IMR-90 (cell line): ENCODE measurements around the gene FOXN4. TPM values are rescaled to one million over a fixed set of nuclear protein-coding genes. Genes with fewer than 3 reads are reported as not detected.

Source experiments
- ATAC-seq: fragments of 200-7000 bp; cut with Tn5 transposase; 2 replicates; pipeline ENCODE4 v1.9.1; 2020; ENCODE audit warnings: low read depth, mild to moderate bottlenecking, moderate library complexity
- BruUV-seq: library from RNA; stranded (reverse); fragments of 400-500 nt; replicated peaks from 2 replicates; lab custom pipeline; 2021; lab: Mats Ljungman, UMichigan
- CTCF ChIA-PET: fragments of 300-600 bp; formaldehyde crosslinking; extraction: SDS; loops from one replicate; lab custom pipeline; 2021; ENCODE audit warnings: antibody characterized with exemption; lab: Yijun Ruan, JAX
- POLR2A ChIA-PET: fragments of 300-600 bp; sonication (Branson Sonifier 250); formaldehyde crosslinking; loops from one replicate; lab custom pipeline; 2022; ENCODE audit warnings: antibody characterized with exemption; ENCODE audit not compliant: unreplicated experiment; lab: Charles Lee
- DNase-seq: peaks from one replicate; pipeline ENCODE4 v3.0.0; 2013
- H2AFZ ChIP-seq: replicated peaks from 2 replicates; pipeline ENCODE3; 2013; ENCODE audit warnings: low read length, mild to moderate bottlenecking; ENCODE audit not compliant: poor library complexity
- H2AK5ac ChIP-seq: 2 replicates; pipeline ENCODE4 v1.6.1; 2013; ENCODE audit warnings: low read depth, low read length, inconsistent platforms
- H2AK9ac ChIP-seq: replicated peaks from 2 replicates; pipeline ENCODE3; 2013; ENCODE audit warnings: mild to moderate bottlenecking, low read depth, low read length, moderate library complexity; ENCODE audit not compliant: poor library complexity
- H2BK120ac ChIP-seq: 2 replicates; pipeline ENCODE4 v1.6.1; 2013; ENCODE audit warnings: low read depth, low read length, inconsistent platforms
- H2BK15ac ChIP-seq: 3 replicates; pipeline ENCODE4 v1.6.1; 2013; ENCODE audit warnings: low read depth, low read length, inconsistent platforms
- H2BK20ac ChIP-seq: 2 replicates; pipeline ENCODE4 v1.6.1; 2013; ENCODE audit warnings: low read depth, mild to moderate bottlenecking, inconsistent platforms, low read length, moderate library complexity
- H2BK5ac ChIP-seq: 2 replicates; pipeline ENCODE4 v1.6.1; 2013; ENCODE audit warnings: mild to moderate bottlenecking, low read depth, low read length, inconsistent platforms; ENCODE audit not compliant: poor library complexity, severe bottlenecking
- H3K14ac ChIP-seq: replicated peaks from 2 replicates; pipeline ENCODE4 v1.6.1; 2013; ENCODE audit warnings: low read depth, low read length, inconsistent platforms
- H3K18ac ChIP-seq: 2 replicates; pipeline ENCODE4 v1.6.1; 2013; ENCODE audit warnings: low read depth, low read length, control low read depth
- H3K23ac ChIP-seq: 2 replicates; pipeline ENCODE4 v1.6.1; 2013; ENCODE audit warnings: low read depth, low read length, inconsistent platforms
- H3K27ac ChIP-seq: 2 replicates; pipeline ENCODE4 v1.5.1; 2013; ENCODE audit warnings: mild to moderate bottlenecking, control low read depth, low read length; ENCODE audit not compliant: insufficient read depth
- H3K27me3 ChIP-seq: 2 replicates; pipeline ENCODE4 v1.6.1; 2013; ENCODE audit warnings: low read length; ENCODE audit not compliant: control insufficient read depth, insufficient read depth
- H3K36me3 ChIP-seq: 2 replicates; pipeline ENCODE4 v1.6.1; 2013; ENCODE audit warnings: low read length, mixed read lengths; ENCODE audit not compliant: control insufficient read depth, insufficient read depth
- H3K4ac ChIP-seq: 2 replicates; pipeline ENCODE4 v1.6.1; 2013; ENCODE audit warnings: low read depth, low read length, inconsistent platforms
- H3K4me1 ChIP-seq: 2 replicates; pipeline ENCODE4 v1.6.1; 2013; ENCODE audit warnings: low read length, mixed read lengths; ENCODE audit not compliant: control insufficient read depth, insufficient read depth
- H3K4me2 ChIP-seq: 2 replicates; pipeline ENCODE4 v1.6.1; 2013; ENCODE audit warnings: low read depth, mild to moderate bottlenecking, control low read depth, low read length, moderate library complexity
- H3K4me3 ChIP-seq: 2 replicates; pipeline ENCODE4 v1.5.1; 2013; ENCODE audit warnings: low read depth, mild to moderate bottlenecking, control low read depth, low read length, moderate library complexity; ENCODE audit not compliant: insufficient read depth
- H3K56ac ChIP-seq: 2 replicates; pipeline ENCODE4 v1.6.1; 2013; ENCODE audit warnings: low read length, inconsistent platforms; ENCODE audit not compliant: insufficient read depth; ENCODE audit errors: extremely low read depth
- H3K79me1 ChIP-seq, 2 experiments: 2 replicates each; pipeline ENCODE4 v1.6.1; 2013; ENCODE audit warnings: low read length in 2 of 2, inconsistent platforms in 1 of 2, low read depth in 1 of 2
- H3K9ac ChIP-seq: 2 replicates; pipeline ENCODE4 v1.6.1; 2013; ENCODE audit warnings: low read depth, low read length, control low read depth
- H3K9me1 ChIP-seq: 2 replicates; pipeline ENCODE4 v1.6.1; 2013; ENCODE audit warnings: low read length, inconsistent platforms; ENCODE audit not compliant: insufficient read depth
- H3K9me3 ChIP-seq: 2 replicates; pipeline ENCODE4 v1.6.1; 2013; ENCODE audit warnings: low read length; ENCODE audit not compliant: control insufficient read depth, insufficient read depth
- H4K20me1 ChIP-seq: 2 replicates; pipeline ENCODE4 v1.6.1; 2013; ENCODE audit warnings: low read length, inconsistent platforms; ENCODE audit not compliant: insufficient read depth
- H4K5ac ChIP-seq: 2 replicates; pipeline ENCODE4 v1.6.1; 2013; ENCODE audit warnings: mild to moderate bottlenecking, low read depth, low read length, control low read depth
- H4K8ac ChIP-seq, 2 experiments: 2 replicates each; pipeline ENCODE4 v1.6.1; 2013; ENCODE audit warnings: low read depth in 2 of 2, low read length in 2 of 2, control low read depth in 1 of 2, inconsistent platforms in 1 of 2
- H4K91ac ChIP-seq: 2 replicates; pipeline ENCODE4 v1.6.1; 2013; ENCODE audit warnings: low read depth, low read length, inconsistent platforms; ENCODE audit not compliant: insufficient read depth
- BHLHE40 ChIP-seq: fragments of 150-350 bp; IDR thresholded peaks from 2 replicates; pipeline ENCODE4 v1.6.1; 2016; ENCODE audit warnings: mild to moderate bottlenecking, low read depth, low read length
- CHD1 ChIP-seq: IDR thresholded peaks from 2 replicates; pipeline ENCODE4 v1.6.1; 2012; ENCODE audit warnings: low read depth, low read length, improper control_type of control experiment
- MAFK ChIP-seq: IDR thresholded peaks from 2 replicates; pipeline ENCODE4 v1.6.1; 2012; ENCODE audit warnings: low read depth, low read length, improper control_type of control experiment
- POLR2A ChIP-seq: IDR thresholded peaks from 2 replicates; pipeline ENCODE4 v1.6.1; 2012; ENCODE audit warnings: mild to moderate bottlenecking, low read depth, low read length
- WGBS, 2 experiments: methylation state at CpG; one replicate each; pipeline versions ENCODE4 v1.1.5 to v1.1.7; 2013; ENCODE audit warnings: missing lambda C conversion rate in 2 of 2; ENCODE audit not compliant: insufficient read length in 1 of 2; ENCODE audit errors: extremely low coverage in 2 of 2; 5-methylcytosine and 5-hydroxymethylcytosine counted together
- dilution Hi-C: fragments of 300-500 bp; cut with HindIII; formaldehyde crosslinking; loops from one replicate; pipeline ENCODE4 v1.14.3; 2018; ENCODE audit warnings: low sequenced_read_pairs; ENCODE audit not compliant: unreplicated experiment
- in situ Hi-C: fragments of 300-500 bp; cut with MboI; formaldehyde crosslinking; loops from 3 replicates; pipeline ENCODE4 v1.14.3; 2019; ENCODE audit warnings: low sequenced_read_pairs, inconsistent platforms, mixed read lengths
- intact Hi-C: fragments of 100-400 bp; cut with micrococcal nuclease; formaldehyde crosslinking; loops from 2 replicates; pipeline ENCODE4 v1.10.0; 2022
- polyA plus RNA-seq, 3 experiments: library from polyadenylated mRNA; depleted of rRNA; stranded (reverse); fragments of >200 nt; gene quantifications; 2 replicates each; pipeline ENCODE4 v1.2.3, GENCODE V29; 2012; ENCODE audit warnings: low replicate concordance in 1 of 3
- total RNA-seq: library from RNA; depleted of rRNA; stranded (reverse); fragments of >200 nt; gene quantifications from 2 replicates; pipeline ENCODE4 v1.2.3, GENCODE V29; 2012
- TF ChIP-seq, protein P1 (sequence below): conservative IDR thresholded peaks from 2 replicates; pipeline ENCODE4 v1.5.1; 2012; ENCODE audit warnings: mild to moderate bottlenecking, low read depth, low read length, improper control_type of control experiment
- TF ChIP-seq, protein P2 (sequence below): fragments of 150-350 bp; IDR thresholded peaks from 2 replicates; pipeline ENCODE4 v1.6.1; 2016; ENCODE audit warnings: low read depth, mild to moderate bottlenecking, low read length, moderate library complexity, borderline replicate concordance

The FOXN4 gene
- total and polyA plus RNA-seq, 2 of the 4 experiments (the other 2 are of a cell fraction), result not detected

DNA sequence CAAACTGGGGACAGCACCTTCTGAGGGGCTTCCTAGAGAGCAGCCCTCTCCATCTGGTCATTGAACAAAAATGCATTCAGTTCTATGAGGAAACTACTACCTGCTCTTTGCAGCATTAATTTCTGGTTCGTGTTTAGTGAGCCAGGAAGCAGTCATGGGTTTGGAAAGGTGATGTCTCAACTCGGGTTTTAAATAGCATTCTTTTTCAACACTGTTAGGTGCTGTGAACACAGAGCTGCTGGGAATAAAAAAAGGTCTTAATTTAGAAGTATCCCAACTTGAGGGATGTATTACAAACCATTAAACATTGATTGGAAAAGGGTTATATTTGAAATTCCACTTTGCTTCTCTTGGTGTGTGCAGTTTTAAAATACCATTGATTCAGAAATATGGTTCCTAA is 47.9 kb upstream of the FOXN4 start:
- no peak overlapping the region for H2BK120ac ChIP-seq
- no peak overlapping the region for H2BK20ac ChIP-seq
- no peak overlapping the region for H3K18ac ChIP-seq
- BruUV-seq, result no TSS peak
- no peaks in the 10 kb centered on the region for H3K4me1 ChIP-seq
- no CpG with 5 or more reads among the region's 2 CpGs for WGBS, 2 experiments
- H4K91ac ChIP-seq, result no peak overlapping the region
- H3K79me1 ChIP-seq, result no peaks in the 10 kb centered on the region
- TF ChIP-seq, protein P1, sequence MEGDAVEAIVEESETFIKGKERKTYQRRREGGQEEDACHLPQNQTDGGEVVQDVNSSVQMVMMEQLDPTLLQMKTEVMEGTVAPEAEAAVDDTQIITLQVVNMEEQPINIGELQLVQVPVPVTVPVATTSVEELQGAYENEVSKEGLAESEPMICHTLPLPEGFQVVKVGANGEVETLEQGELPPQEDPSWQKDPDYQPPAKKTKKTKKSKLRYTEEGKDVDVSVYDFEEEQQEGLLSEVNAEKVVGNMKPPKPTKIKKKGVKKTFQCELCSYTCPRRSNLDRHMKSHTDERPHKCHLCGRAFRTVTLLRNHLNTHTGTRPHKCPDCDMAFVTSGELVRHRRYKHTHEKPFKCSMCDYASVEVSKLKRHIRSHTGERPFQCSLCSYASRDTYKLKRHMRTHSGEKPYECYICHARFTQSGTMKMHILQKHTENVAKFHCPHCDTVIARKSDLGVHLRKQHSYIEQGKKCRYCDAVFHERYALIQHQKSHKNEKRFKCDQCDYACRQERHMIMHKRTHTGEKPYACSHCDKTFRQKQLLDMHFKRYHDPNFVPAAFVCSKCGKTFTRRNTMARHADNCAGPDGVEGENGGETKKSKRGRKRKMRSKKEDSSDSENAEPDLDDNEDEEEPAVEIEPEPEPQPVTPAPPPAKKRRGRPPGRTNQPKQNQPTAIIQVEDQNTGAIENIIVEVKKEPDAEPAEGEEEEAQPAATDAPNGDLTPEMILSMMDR, result no peak
- TF ChIP-seq MAFK, result no peak
- TF ChIP-seq BHLHE40, result no peak
- TF ChIP-seq, protein P2, sequence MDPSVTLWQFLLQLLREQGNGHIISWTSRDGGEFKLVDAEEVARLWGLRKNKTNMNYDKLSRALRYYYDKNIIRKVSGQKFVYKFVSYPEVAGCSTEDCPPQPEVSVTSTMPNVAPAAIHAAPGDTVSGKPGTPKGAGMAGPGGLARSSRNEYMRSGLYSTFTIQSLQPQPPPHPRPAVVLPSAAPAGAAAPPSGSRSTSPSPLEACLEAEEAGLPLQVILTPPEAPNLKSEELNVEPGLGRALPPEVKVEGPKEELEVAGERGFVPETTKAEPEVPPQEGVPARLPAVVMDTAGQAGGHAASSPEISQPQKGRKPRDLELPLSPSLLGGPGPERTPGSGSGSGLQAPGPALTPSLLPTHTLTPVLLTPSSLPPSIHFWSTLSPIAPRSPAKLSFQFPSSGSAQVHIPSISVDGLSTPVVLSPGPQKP, result no peak
- no peak for TF ChIP-seq POLR2A
- TF ChIP-seq CHD1, result no peak
- no peak overlapping the region for H3K56ac ChIP-seq
- H3K9me3 ChIP-seq, result no peaks in the 10 kb centered on the region
- no peak overlapping the region for H4K8ac ChIP-seq
- H2AFZ ChIP-seq, result no peak overlapping the region
- no peak overlapping the region for H4K5ac ChIP-seq
- DNase-seq, result no peak
- no peak overlapping the region for H3K4ac ChIP-seq
- no peak overlapping the region for H2BK15ac ChIP-seq
- ChIA-PET CTCF (no interaction called here), POLR2A (no interaction called here)
- in situ Hi-C loops (no loop called here), dilution Hi-C loops (no loop called here), intact Hi-C loops (no loop called here)
- H3K9me1 ChIP-seq, result no peaks in the 10 kb centered on the region
- H2AK5ac ChIP-seq, result no peak overlapping the region
- no peak overlapping the region for H3K4me2 ChIP-seq
- no peak overlapping the region for H3K27ac ChIP-seq
- H4K20me1 ChIP-seq, result no peaks in the 10 kb centered on the region
- H2AK9ac ChIP-seq, result no peak overlapping the region
- H3K9ac ChIP-seq, result no peak overlapping the region
- H3K36me3 ChIP-seq, result no peaks in the 10 kb centered on the region
- H3K4me3 ChIP-seq, result no peak overlapping the region
- H3K14ac ChIP-seq, result no peak overlapping the region
- H2BK5ac ChIP-seq, result no peak overlapping the region
- H3K27me3 ChIP-seq, result peaks cover 5% of the 10 kb centered on the region
- no peak overlapping the region for H3K23ac ChIP-seq
- no peak for ATAC-seq
